GM23248 (cell line): ENCODE data around the gene ATXN7L1.

Experiments
- EZH2 ChIP-seq: fragments of 200-600 bp; sonication (generic); IDR thresholded peaks from 2 replicates; pipeline ENCODE4 v1.6.1; 2018; ENCODE audit warnings: antibody characterized with exemption, mild to moderate bottlenecking; ENCODE audit not compliant: insufficient read depth, poor library complexity, severe bottlenecking
- EZH2phosphoT487 ChIP-seq: fragments of 200-600 bp; sonication (generic); IDR thresholded peaks from 2 replicates; pipeline ENCODE4 v1.6.1; 2018; ENCODE audit warnings: antibody characterized with exemption, moderate library complexity, mild to moderate bottlenecking, low read depth; ENCODE audit not compliant: insufficient read depth

GRCh38 chr7:105653441-105654005, 222.9 kb downstream of the ATXN7L1 start:
- TF ChIP-seq EZH2, result no peak
- no peak for TF ChIP-seq EZH2phosphoT487
